HEK293 (cell line): Measurements from ENCODE around the gene PPP1R8.

Experiments used
- CTCF ChIA-PET: fragments of 350-600 bp; formaldehyde crosslinking; extraction: SDS; loops from one replicate; lab custom pipeline; 2021; ENCODE audit warnings: antibody characterized with exemption; lab: Yijun Ruan, JAX
- POLR2A ChIA-PET: fragments of 300-600 bp; formaldehyde crosslinking; extraction: SDS; loops from one replicate; lab custom pipeline; 2020; ENCODE audit warnings: antibody characterized with exemption, inconsistent platforms; lab: Yijun Ruan, JAX
- H3K27ac ChIP-seq: fragments of 200-500 bp; sonication (Bioruptor generic); 2 replicates; pipeline ENCODE4 v1.5.1; 2014; ENCODE audit warnings: low read depth, low read length, control low read depth, inconsistent platforms; ENCODE audit errors: extremely low read depth
- H3K36me3 ChIP-seq, 2 experiments: fragments of 200-500 bp in 1 of 2; sonication (Bioruptor generic) in 1 of 2; 1 replicate in 1 of 2; 2 replicates in 1 of 2; pipeline ENCODE4 v1.5.1; 2014 to 2017; ENCODE audit warnings: inconsistent platforms in 2 of 2, low read length in 2 of 2; ENCODE audit not compliant: control insufficient read depth in 2 of 2, insufficient read depth in 1 of 2
- H3K4me1 ChIP-seq: fragments of 200-500 bp; sonication (Bioruptor generic); 2 replicates; pipeline ENCODE4 v1.5.1; 2014; ENCODE audit warnings: mild to moderate bottlenecking, low read length, inconsistent platforms; ENCODE audit not compliant: control insufficient read depth, insufficient read depth
- H3K4me3 ChIP-seq: 2 replicates; pipeline ENCODE4 v1.5.1; 2011; ENCODE audit warnings: low read depth, mild to moderate bottlenecking, control low read depth, low read length, moderate library complexity
- H3K9me3 ChIP-seq: fragments of 200-500 bp; sonication (Bioruptor generic); 2 replicates; pipeline ENCODE4 v1.5.1; 2014; ENCODE audit warnings: low read depth, low read length, inconsistent platforms; ENCODE audit not compliant: control insufficient read depth, insufficient read depth
- AEBP2 ChIP-seq: fragments of 450-650 bp; formaldehyde crosslinking; IDR thresholded peaks from 2 replicates; pipeline ENCODE4 v1.5.1; 2016; ENCODE audit warnings: missing biosample characterization, missing genetic modification characterization, borderline replicate concordance
- KLF16 ChIP-seq: fragments of 450-650 bp; formaldehyde crosslinking; IDR thresholded peaks from 2 replicates; pipeline ENCODE4 v1.5.1; 2017; ENCODE audit warnings: missing biosample characterization, missing genetic modification characterization
- TCF7L2 ChIP-seq: IDR thresholded peaks from 2 replicates; pipeline ENCODE4 v1.6.1; 2011; ENCODE audit warnings: low read depth, mild to moderate bottlenecking, inconsistent platforms, low read length, moderate library complexity, borderline replicate concordance
- TSHZ1 ChIP-seq: fragments of 450-650 bp; formaldehyde crosslinking; IDR thresholded peaks from 2 replicates; pipeline ENCODE4 v1.5.1; 2016; ENCODE audit warnings: missing biosample characterization, missing genetic modification characterization, borderline replicate concordance
- ZBTB11 ChIP-seq: fragments of 450-650 bp; formaldehyde crosslinking; conservative IDR thresholded peaks from 2 replicates; pipeline ENCODE4 v1.5.1; 2016; ENCODE audit warnings: low read depth, missing biosample characterization, missing genetic modification characterization
- ZBTB7A ChIP-seq: fragments of 450-650 bp; formaldehyde crosslinking; IDR thresholded peaks from 2 replicates; pipeline ENCODE4 v1.5.1; 2016; ENCODE audit warnings: low read depth, missing biosample characterization, missing genetic modification characterization
- ZNF133 ChIP-seq: fragments of 450-650 bp; formaldehyde crosslinking; IDR thresholded peaks from 2 replicates; pipeline ENCODE4 v1.5.1; 2016; ENCODE audit warnings: missing biosample characterization, missing genetic modification characterization
- ZNF18 ChIP-seq: fragments of 450-650 bp; formaldehyde crosslinking; IDR thresholded peaks from 2 replicates; pipeline ENCODE4 v1.5.1; 2016; ENCODE audit warnings: missing biosample characterization, missing genetic modification characterization
- ZNF214 ChIP-seq: fragments of 450-650 bp; formaldehyde crosslinking; IDR thresholded peaks from 2 replicates; pipeline ENCODE4 v1.5.1; 2017; ENCODE audit warnings: missing biosample characterization, mild to moderate bottlenecking, missing genetic modification characterization, borderline replicate concordance
- ZNF221 ChIP-seq: fragments of 450-650 bp; formaldehyde crosslinking; IDR thresholded peaks from 2 replicates; pipeline ENCODE4 v1.5.1; 2017; ENCODE audit warnings: missing biosample characterization, missing genetic modification characterization, borderline replicate concordance
- ZNF23 ChIP-seq: fragments of 450-650 bp; formaldehyde crosslinking; IDR thresholded peaks from 2 replicates; pipeline ENCODE4 v1.5.1; 2016; ENCODE audit warnings: missing biosample characterization, missing genetic modification characterization, borderline replicate concordance
- ZNF335 ChIP-seq: fragments of 450-650 bp; formaldehyde crosslinking; conservative IDR thresholded peaks from 2 replicates; pipeline ENCODE4 v1.5.1; 2016; ENCODE audit warnings: missing biosample characterization, missing genetic modification characterization
- ZNF354C ChIP-seq: fragments of 450-650 bp; formaldehyde crosslinking; IDR thresholded peaks from 2 replicates; pipeline ENCODE4 v1.5.1; 2016; ENCODE audit warnings: missing biosample characterization, missing genetic modification characterization, low read depth, borderline replicate concordance
- ZNF555 ChIP-seq: fragments of 450-650 bp; formaldehyde crosslinking; conservative IDR thresholded peaks from 2 replicates; pipeline ENCODE4 v1.5.1; 2017; ENCODE audit warnings: missing biosample characterization, mild to moderate bottlenecking, missing genetic modification characterization, inconsistent platforms
- ZNF580 ChIP-seq: fragments of 450-650 bp; formaldehyde crosslinking; IDR thresholded peaks from 2 replicates; pipeline ENCODE4 v1.5.1; 2016; ENCODE audit warnings: missing biosample characterization, missing genetic modification characterization
- ZNF624 ChIP-seq: fragments of 450-650 bp; formaldehyde crosslinking; IDR thresholded peaks from 2 replicates; pipeline ENCODE4 v1.5.1; 2017; ENCODE audit warnings: missing biosample characterization, missing genetic modification characterization
- ZNF692 ChIP-seq: fragments of 450-650 bp; formaldehyde crosslinking; IDR thresholded peaks from 2 replicates; pipeline ENCODE4 v1.5.1; 2016; ENCODE audit warnings: missing biosample characterization, missing genetic modification characterization
- ZNF701 ChIP-seq: fragments of 450-650 bp; formaldehyde crosslinking; IDR thresholded peaks from 2 replicates; pipeline ENCODE4 v1.5.1; 2016; ENCODE audit warnings: missing biosample characterization, missing genetic modification characterization
- ZNF791 ChIP-seq: fragments of 450-650 bp; formaldehyde crosslinking; IDR thresholded peaks from 2 replicates; pipeline ENCODE4 v1.5.1; 2016; ENCODE audit warnings: missing biosample characterization, missing genetic modification characterization

PPP1R8 gene

GRCh38 chr1:27879374-27880082, 48.9 kb downstream of the PPP1R8 start (continued):
- TF ChIP-seq ZNF624 (tag by site-specific recombination) (no peak), ZNF580 (no peak), ZBTB7A (tag by site-specific recombination) (no peak), ZNF555 (tag by site-specific recombination) (no peak)

GRCh38 chr1:27882543-27882903, 51.9 kb downstream of the PPP1R8 start:
- ChIA-PET POLR2A (no interaction called here), CTCF (no interaction called here)
- Histone ChIP-seq H3K9me3 (no peaks in the 10 kb centered on the region), H3K36me3 (peaks cover 0 to 54% of the 10 kb centered on the region in 2 experiments; a peak in 1 of 3 replicates), H3K4me3 (no peak overlapping the region), H3K4me1 (no peaks in the 10 kb centered on the region), H3K27ac (no peak overlapping the region)
- TF ChIP-seq ZNF354C (no peak), ZNF23 (tag by site-specific recombination) (no peak), TSHZ1 (tag by site-specific recombination) (no peak), ZNF214 (tag by site-specific recombination) (no peak), ZNF692 (no peak), TCF7L2 (no peak), KLF16 (tag by site-specific recombination) (no peak), AEBP2 (no peak), ZNF701 (tag by site-specific recombination) (no peak), ZNF133 (tag by site-specific recombination) (no peak), ZNF18 (tag by site-specific recombination) (no peak), ZNF335 (no peak), ZBTB11 (no peak), ZNF221 (tag by site-specific recombination) (no peak), ZNF791 (tag by site-specific recombination) (no peak)
